Measurements from ENCODE around the gene KLF7.

GRCh38 chr2:207141386-207141785 is 24.4 kb downstream of the KLF7 start:
- TF ChIP-seq ZNF70 (CRISPR knock-in tag; IDR thresholded peaks at IDR 0.05) (no peak), ZFP30 (CRISPR knock-in tag; IDR thresholded peaks at IDR 0.05) (no peak), RARB (CRISPR knock-in tag; IDR thresholded peaks at IDR 0.05) (no peak), ARNTL (CRISPR knock-in tag; IDR thresholded peaks at IDR 0.05; ENCODE audit: borderline replicate concordance, low read depth) (no peak), PATZ1 (CRISPR knock-in tag; IDR thresholded peaks at IDR 0.05; ENCODE audit: borderline replicate concordance) (no peak), TOX (CRISPR knock-in tag; IDR thresholded peaks at IDR 0.05; ENCODE audit: borderline replicate concordance) (no peak), CREB5 (CRISPR knock-in tag; IDR thresholded peaks at IDR 0.05; ENCODE audit: low read depth) (no peak), ISL1 (CRISPR knock-in tag; IDR thresholded peaks at IDR 0.05) (no peak), GLIS3 (CRISPR knock-in tag; IDR thresholded peaks at IDR 0.05) (no peak), OSR1 (CRISPR knock-in tag; IDR thresholded peaks at IDR 0.05) (no peak), ZFP3 (CRISPR knock-in tag; IDR thresholded peaks at IDR 0.05) (no peak), ESRRG (CRISPR knock-in tag; IDR thresholded peaks at IDR 0.05) (no peak), BACH2 (CRISPR knock-in tag; IDR thresholded peaks at IDR 0.05; ENCODE audit: borderline replicate concordance) (no peak), PPARA (CRISPR knock-in tag; IDR thresholded peaks at IDR 0.05; ENCODE audit: borderline replicate concordance) (no peak)
